HCT116 (cell line): ENCODE data around the gene HMCN2. TPM values are rescaled to one million over a fixed set of nuclear protein-coding genes. Genes with fewer than 3 reads are reported as not detected.

ENCODE experiments used
- ATAC-seq: fragments of 200-7000 bp; cut with Tn5 transposase; 2 replicates; pipeline ENCODE4 v1.9.1; 2020; ENCODE audit warnings: mild to moderate bottlenecking, moderate library complexity
- BruUV-seq: library from RNA; stranded (reverse); fragments of 400-500 nt; replicated peaks from 2 replicates; lab custom pipeline; 2021; lab: Mats Ljungman, UMichigan
- CTCF ChIA-PET: fragments of 300-600 bp; sonication (Branson Sonifier 250); formaldehyde crosslinking; loops from one replicate; lab custom pipeline; 2021; ENCODE audit warnings: antibody characterized with exemption; lab: Charles Lee
- POLR2A ChIA-PET: fragments of 300-600, 350-600 bp; sonication (Branson Sonifier 250); formaldehyde crosslinking; loops from one replicate; lab custom pipeline; 2021; ENCODE audit warnings: antibody characterized with exemption; lab: Charles Lee
- RAD21 ChIA-PET, 2 experiments: fragments of 300-600 bp; sonication (Branson Sonifier 250); formaldehyde crosslinking; loops; one replicate each; lab custom pipeline; 2023; ENCODE audit warnings: low total read pairs in 2 of 2; ENCODE audit not compliant: uncharacterized antibody in 2 of 2, unreplicated experiment in 2 of 2, low non-redundant PET in 1 of 2; lab: Charles Lee
- DNase-seq: peaks from one replicate; pipeline ENCODE4 v3.0.0-alpha.2; 2010; ENCODE audit warnings: low read depth, low spot score
- H2AFZ ChIP-seq: fragments of 200-600 bp; shearing (Covaris generic), sonication (generic); 2 replicates; pipeline ENCODE4 v1.6.1; 2017; ENCODE audit warnings: low read depth, mixed run types, mixed read lengths, antibody characterized with exemption, low read length; ENCODE audit not compliant: poor library complexity, severe bottlenecking
- H3K27ac ChIP-seq: 2 replicates; pipeline ENCODE4 v1.5.1; 2012; ENCODE audit warnings: low read depth, low read length
- H3K27me3 ChIP-seq: fragments of 200-600 bp; sonication (generic); 2 replicates; pipeline ENCODE4 v1.6.1; 2016; ENCODE audit warnings: mixed run types, low read length, mixed read lengths; ENCODE audit not compliant: insufficient read depth
- H3K36me3 ChIP-seq, 2 experiments: fragments of 200-500 bp in 1 of 2; fragments of 200-600 bp in 1 of 2; sonication (Bioruptor generic) in 1 of 2; sonication (generic) in 1 of 2; 2 replicates each; pipeline versions ENCODE4 v1.5.1 to v1.6.1; 2014 to 2016; ENCODE audit warnings: low read length in 2 of 2, inconsistent platforms in 1 of 2, mixed read lengths in 1 of 2, mixed run types in 1 of 2; ENCODE audit not compliant: insufficient read depth in 2 of 2, control insufficient read depth in 1 of 2
- H3K4me1 ChIP-seq, 2 experiments: fragments of 200-600 bp in 1 of 2; sonication (generic) in 1 of 2; 2 replicates each; pipeline versions ENCODE4 v1.5.1 to v1.6.1; 2012 to 2017; ENCODE audit warnings: low read length in 2 of 2, inconsistent platforms in 1 of 2, mild to moderate bottlenecking in 1 of 2, mixed read lengths in 1 of 2, mixed run types in 1 of 2, moderate library complexity in 1 of 2; ENCODE audit not compliant: insufficient read depth in 2 of 2, control insufficient read depth in 1 of 2
- H3K4me2 ChIP-seq: fragments of 200-600 bp; sonication (generic); 2 replicates; pipeline ENCODE4 v1.6.1; 2017; ENCODE audit warnings: mixed run types, low read length, mixed read lengths
- H3K4me3 ChIP-seq, 2 experiments: fragments of 200-600 bp in 1 of 2; sonication (generic) in 1 of 2; replicated peaks in 1 of 2; 2 replicates each; pipeline ENCODE4 v1.5.1; 2011 to 2016; ENCODE audit warnings: low read length in 2 of 2, control low read depth in 1 of 2, low read depth in 1 of 2, mild to moderate bottlenecking in 1 of 2, mixed read lengths in 1 of 2, mixed run types in 1 of 2
- H3K79me2 ChIP-seq: fragments of 200-600 bp; sonication (generic); 2 replicates; pipeline ENCODE4 v1.6.1; 2017; ENCODE audit warnings: mild to moderate bottlenecking, mixed run types, low read length, moderate library complexity, mixed read lengths; ENCODE audit not compliant: insufficient read depth
- H3K9ac ChIP-seq: fragments of 200-600 bp; sonication (generic); 2 replicates; pipeline ENCODE4 v1.6.1; 2016; ENCODE audit warnings: low read length, mixed read lengths
- H3K9me2 ChIP-seq: fragments of 200-600 bp; sonication (generic), shearing (Covaris generic); 2 replicates; pipeline ENCODE4 v1.6.1; 2017; ENCODE audit warnings: mixed run types, mild to moderate bottlenecking, moderate library complexity; ENCODE audit not compliant: insufficient read depth
- H3K9me3 ChIP-seq, 2 experiments: fragments of 200-500 bp in 1 of 2; fragments of 200-600 bp in 1 of 2; sonication (Bioruptor generic) in 1 of 2; sonication (generic) in 1 of 2; 2 replicates each; pipeline ENCODE4 v1.6.1; 2014 to 2017; ENCODE audit warnings: low read length in 2 of 2, mixed read lengths in 2 of 2, inconsistent platforms in 1 of 2, low read depth in 1 of 2, mild to moderate bottlenecking in 1 of 2, mixed run types in 1 of 2, moderate library complexity in 1 of 2; ENCODE audit not compliant: control insufficient read depth in 1 of 2, insufficient read depth in 1 of 2
- H4K20me1 ChIP-seq: fragments of 200-600 bp; sonication (generic), shearing (Covaris generic); 2 replicates; pipeline ENCODE4 v1.6.1; 2017; ENCODE audit warnings: mixed run types, mild to moderate bottlenecking, moderate library complexity; ENCODE audit not compliant: insufficient read depth
- CTCF ChIP-seq, 3 experiments: fragments of 200-600 bp in 1 of 3; sonication (generic) in 1 of 3; IDR thresholded peaks in 2 of 3; conservative IDR thresholded peaks in 1 of 3; 2 replicates each; pipeline ENCODE4 v1.5.1; 2012 to 2017; ENCODE audit warnings: low read depth in 2 of 3, low read length in 2 of 3, antibody characterized with exemption in 1 of 3, borderline replicate concordance in 1 of 3, control low read depth in 1 of 3, mild to moderate bottlenecking in 1 of 3, mixed read lengths in 1 of 3, mixed run types in 1 of 3, moderate library complexity in 1 of 3; ENCODE audit not compliant: insufficient read depth in 1 of 3
- EGR1 ChIP-seq: IDR thresholded peaks from 2 replicates; pipeline ENCODE4 v1.6.1; 2012; ENCODE audit warnings: low read depth
- FOSL1 ChIP-seq: IDR thresholded peaks from 2 replicates; pipeline ENCODE4 v1.6.1; 2012; ENCODE audit warnings: low read depth
- POLR2AphosphoS5 ChIP-seq: IDR thresholded peaks from 2 replicates; pipeline ENCODE4 v1.6.1; 2011; ENCODE audit warnings: mild to moderate bottlenecking, low read depth, low read length, moderate library complexity
- SRF ChIP-seq: IDR thresholded peaks from 2 replicates; pipeline ENCODE4 v1.6.1; 2012; ENCODE audit warnings: low read depth
- ZBTB33 ChIP-seq: IDR thresholded peaks from 2 replicates; pipeline ENCODE4 v1.6.1; 2011; ENCODE audit warnings: mild to moderate bottlenecking, low read length, moderate library complexity; ENCODE audit not compliant: insufficient replicate concordance; ENCODE audit errors: extremely low read depth
- ZNF274 ChIP-seq: fragments of 200-500 bp; sonication (Bioruptor generic); IDR thresholded peaks from 2 replicates; pipeline ENCODE4 v1.6.1; 2014; ENCODE audit warnings: mild to moderate bottlenecking, low read depth, low read length, inconsistent platforms
- intact Hi-C: fragments of 100-400 bp; cut with micrococcal nuclease; formaldehyde crosslinking; loops from 2 replicates; pipeline ENCODE4 v1.10.0; 2022
- total RNA-seq: library from RNA; stranded (reverse); gene quantifications from one replicate; pipeline ENCODE4 v1.2.1, GENCODE V29; 2021; ENCODE audit not compliant: unreplicated experiment

HMCN2 gene
- total RNA-seq, 1 experiment from 2014 or later: 0.22 TPM

- TF ChIP-seq FOSL1: no peak
- no peak for TF ChIP-seq ZNF274
- no peak for TF ChIP-seq SRF
- Histone ChIP-seq H3K9me3 (no peaks in the 10 kb centered on the region), H4K20me1 (no peaks in the 10 kb centered on the region), H3K9ac (no peak overlapping the region), H3K9me2 (no peaks in the 10 kb centered on the region), H3K4me2 (no peak overlapping the region), H2AFZ (no peak overlapping the region), H3K27ac (no peak overlapping the region), H3K4me1 (no peaks in the 10 kb centered on the region), H3K79me2 (no peaks in the 10 kb centered on the region), H3K4me3 (no peak overlapping the region), H3K27me3 (no peaks in the 10 kb centered on the region), H3K36me3 (no peaks in the 10 kb centered on the region)
- ChIA-PET CTCF (no interaction called here), POLR2A (no interaction called here), RAD21 (no interaction called here)
- intact Hi-C loops: no loop called here
- DNase-seq: no peak
- BruUV-seq: no TSS peak
- no peak for ATAC-seq
Measured at GRCh38 chr9:130478736-130479575, 213.4 kb downstream of the HMCN2 start.

- Histone ChIP-seq H3K4me1 (no peaks in the 10 kb centered on the region), H3K79me2 (no peaks in the 10 kb centered on the region), H4K20me1 (no peaks in the 10 kb centered on the region), H3K27ac (no peak overlapping the region), H3K4me2 (no peak overlapping the region), H3K4me3 (no peak overlapping the region), H3K9me3 (no peaks in the 10 kb centered on the region), H3K9me2 (no peaks in the 10 kb centered on the region), H3K27me3 (no peaks in the 10 kb centered on the region), H3K9ac (no peak overlapping the region), H2AFZ (no peak overlapping the region), H3K36me3 (no peaks in the 10 kb centered on the region)
- ChIA-PET RAD21 (no interaction called here), POLR2A (no interaction called here), CTCF (no interaction called here)
- BruUV-seq: no TSS peak
- DNase-seq (no peak), ATAC-seq (no peak)
- TF ChIP-seq CTCF (IDR thresholded peaks at IDR 0.05 in 2 of 3, conservative IDR thresholded peaks at IDR 0.05 in 1 of 3; ENCODE audit: borderline replicate concordance in 1 of 3, insufficient read depth in 1 of 3, low read depth in 2 of 3, low read length in 2 of 3) (no peak), ZBTB33 (no peak), ZNF274 (no peak), EGR1 (no peak), POLR2AphosphoS5 (no peak)
- intact Hi-C loops: no loop called here
Measured at GRCh38 chr9:130479587-130479986, 214.0 kb downstream of the HMCN2 start.
